C4-2B (cell line): ENCODE data around the gene SMYD5.

Experiments
- CTCF ChIP-seq: fragments of 450-650 bp; conservative IDR thresholded peaks from 2 replicates; pipeline ENCODE4 v1.5.1; 2017; ENCODE audit warnings: mild to moderate bottlenecking
- ZFX ChIP-seq: fragments of 450-650 bp; IDR thresholded peaks from 2 replicates; pipeline ENCODE4 v1.6.1; 2017

GRCh38 chr2:73172963-73173362 is 41.1 kb upstream of the SMYD5 start:
- TF ChIP-seq CTCF (no peak), ZFX (no peak)
